K562 (cell line): ENCODE measurements around the gene MEF2B. TPM values are rescaled to one million over a fixed set of nuclear protein-coding genes. Genes with fewer than 3 reads are reported as not detected.
A peak's percentile ranks its signal among the peaks of the same experiment; 100 is the strongest.

Experiments used
- ATAC-seq: fragments of 200-7000 bp; cut with Tn5 transposase; 3 replicates; pipeline ENCODE4 v1.9.1; 2020; ENCODE audit warnings: moderate library complexity
- BruUV-seq: library from RNA; stranded (reverse); fragments of 400-500 nt; replicated peaks from 2 replicates; lab custom pipeline; 2021; lab: Mats Ljungman, UMichigan
- CTCF ChIA-PET: fragments of 300-600 bp; formaldehyde crosslinking; extraction: SDS; loops from one replicate; lab custom pipeline; 2021; ENCODE audit warnings: low intra/inter-chr PET ratio; lab: Yijun Ruan, JAX
- POLR2A ChIA-PET: fragments of 300-600, 350-650 bp; sonication (Branson Sonifier 250); formaldehyde crosslinking; extraction: SDS; loops from one replicate; lab custom pipeline; 2021; ENCODE audit warnings: antibody characterized with exemption, inconsistent platforms; lab: Yijun Ruan, JAX
- DNase-seq, 4 experiments: peaks; one replicate each; pipeline versions ENCODE4 v3.0.0 to v3.0.0-alpha.2; 2011 to 2018; ENCODE audit warnings: low spot score in 3 of 4, mixed read lengths in 3 of 4; ENCODE audit errors: extremely low read depth in 1 of 4
- FAIRE-seq: peaks from 2 replicates; lab custom pipeline; 2011; peaks lifted over from hg19 to GRCh38; lab: Jason Lieb, UNC
- H2AFZ ChIP-seq: 2 replicates; pipeline ENCODE4 v1.6.0; 2011; ENCODE audit warnings: low read depth, low read length, control low read depth, inconsistent platforms
- H3K27ac ChIP-seq: fragments of 200-600 bp; 3 replicates; pipeline ENCODE4 v1.8.0; 2011; ENCODE audit warnings: low read depth, mild to moderate bottlenecking, control low read depth, inconsistent platforms, low read length, moderate library complexity, mixed read lengths; ENCODE audit errors: extremely low read depth
- H3K27me3 ChIP-seq, 2 experiments: fragments of 300-600 bp in 1 of 2; 2 replicates in 1 of 2; 3 replicates in 1 of 2; pipeline versions ENCODE4 v1.6.0 to v1.8.0; 2011; ENCODE audit warnings: inconsistent platforms in 2 of 2, low read length in 2 of 2, mild to moderate bottlenecking in 1 of 2, mixed read lengths in 1 of 2, moderate library complexity in 1 of 2; ENCODE audit not compliant: control insufficient read depth in 2 of 2, insufficient read depth in 2 of 2
- H3K36me3 ChIP-seq: fragments of 300-600 bp; 3 replicates; pipeline ENCODE4 v1.8.0; 2011; ENCODE audit warnings: mild to moderate bottlenecking, low read length, inconsistent platforms; ENCODE audit not compliant: control insufficient read depth, insufficient read depth
- H3K4me1 ChIP-seq, 2 experiments: fragments of 200-600 bp in 1 of 2; replicated peaks in 1 of 2; 2 replicates in 1 of 2; 3 replicates in 1 of 2; pipeline versions ENCODE4 v1.5.1 to v1.8.0; 2011; ENCODE audit warnings: inconsistent platforms in 2 of 2, low read length in 2 of 2, mild to moderate bottlenecking in 1 of 2, mixed read lengths in 1 of 2, moderate library complexity in 1 of 2; ENCODE audit not compliant: control insufficient read depth in 2 of 2, insufficient read depth in 2 of 2
- H3K4me2 ChIP-seq: 2 replicates; pipeline ENCODE4 v1.6.1; 2011; ENCODE audit warnings: low read length, control low read depth, inconsistent platforms, mixed read lengths; ENCODE audit not compliant: insufficient read depth
- H3K4me3 ChIP-seq: fragments of 200-600 bp; sonication (generic), shearing (Covaris generic); 2 replicates; pipeline ENCODE4 v1.5.1; 2016; ENCODE audit warnings: control low read depth, inconsistent platforms
- H3K79me2 ChIP-seq: fragments of 200-600 bp; 3 replicates; pipeline ENCODE4 v1.8.0; 2011; ENCODE audit warnings: low read length, inconsistent platforms; ENCODE audit not compliant: control insufficient read depth, insufficient read depth
- H3K9ac ChIP-seq, 2 experiments: 2 replicates each; pipeline versions ENCODE4 v1.6.0 to v1.6.1; 2011; ENCODE audit warnings: low read depth in 2 of 2, low read length in 2 of 2, control low read depth in 1 of 2, inconsistent platforms in 1 of 2, mild to moderate bottlenecking in 1 of 2, mixed read lengths in 1 of 2; ENCODE audit not compliant: insufficient read depth in 1 of 2
- H3K9me1 ChIP-seq: one replicate; pipeline ENCODE4 v1.6.0; 2011; ENCODE audit warnings: inconsistent platforms, mild to moderate bottlenecking, low read length, moderate library complexity; ENCODE audit not compliant: control insufficient read depth, insufficient read depth
- H3K9me3 ChIP-seq: replicated peaks from 2 replicates; pipeline ENCODE4 v1.5.1; 2011; ENCODE audit warnings: low read depth, low read length, inconsistent platforms; ENCODE audit not compliant: control insufficient read depth, insufficient read depth
- H4K20me1 ChIP-seq: replicated peaks from 2 replicates; pipeline ENCODE4 v1.6.1; 2011; ENCODE audit warnings: low read length, inconsistent platforms, mixed read lengths; ENCODE audit not compliant: control insufficient read depth, insufficient read depth
- DIDO1 ChIP-seq: fragments of 450-650 bp; IDR thresholded peaks from 2 replicates; pipeline ENCODE4 v1.6.1; 2016; ENCODE audit warnings: low read depth, missing biosample characterization, missing genetic modification characterization
- DLX4 ChIP-seq: fragments of 250-450 bp; sonication (Bioruptor Pico); IDR thresholded peaks from 2 replicates; pipeline ENCODE4 v1.6.1; 2021; ENCODE audit warnings: mild to moderate bottlenecking
- E2F6 ChIP-seq, 2 experiments: IDR thresholded peaks; 2 replicates each; pipeline ENCODE4 v1.6.1; 2011; ENCODE audit warnings: borderline replicate concordance in 1 of 2, control low read depth in 1 of 2, low read depth in 1 of 2, low read length in 1 of 2, mild to moderate bottlenecking in 1 of 2, mixed read lengths in 1 of 2, moderate library complexity in 1 of 2; ENCODE audit not compliant: insufficient read depth in 1 of 2, insufficient read length in 1 of 2, poor library complexity in 1 of 2, severe bottlenecking in 1 of 2; ENCODE audit errors: extremely low read depth in 1 of 2
- EHMT2 ChIP-seq: fragments of 450-650 bp; IDR thresholded peaks from 2 replicates; pipeline ENCODE4 v1.6.1; 2018; ENCODE audit warnings: antibody characterized with exemption
- HOXB6 ChIP-seq: fragments of 250-450 bp; sonication (Bioruptor Pico); IDR thresholded peaks from 2 replicates; pipeline ENCODE4 v1.5.1; 2022; ENCODE audit warnings: mild to moderate bottlenecking, borderline replicate concordance
- MIER1 ChIP-seq: fragments of 450-650 bp; IDR thresholded peaks from 2 replicates; pipeline ENCODE4 v1.6.1; 2016; ENCODE audit warnings: antibody characterized with exemption, mild to moderate bottlenecking, low read depth
- MNT ChIP-seq, 2 experiments: fragments of 450-650 bp; conservative IDR thresholded peaks; 2 replicates each; pipeline ENCODE4 v1.6.1; 2017; ENCODE audit warnings: mild to moderate bottlenecking in 2 of 2, moderate library complexity in 2 of 2
- NCOA1 ChIP-seq: fragments of 450-650 bp; IDR thresholded peaks from 2 replicates; pipeline ENCODE4 v1.6.1; 2016; ENCODE audit warnings: low read depth
- PTBP1 ChIP-seq: fragments of 200-400 bp; formaldehyde crosslinking; IDR thresholded peaks from 2 replicates; pipeline ENCODE4 v1.6.1; 2017; ENCODE audit warnings: low read depth, low read length
- RCOR1 ChIP-seq, 2 experiments: IDR thresholded peaks; 2 replicates each; pipeline ENCODE4 v1.6.1; 2012; ENCODE audit warnings: low read depth in 2 of 2, low read length in 2 of 2, borderline replicate concordance in 1 of 2, improper control_type of control experiment in 1 of 2
- TEAD4 ChIP-seq, 2 experiments: sonication (generic) in 1 of 2; formaldehyde crosslinking in 1 of 2; IDR thresholded peaks; 2 replicates each; pipeline versions ENCODE4 v1.6.1 to v1.8.0; 2012 to 2022; ENCODE audit warnings: borderline replicate concordance in 1 of 2, inconsistent platforms in 1 of 2, low read length in 1 of 2, mild to moderate bottlenecking in 1 of 2, missing genetic modification reagents in 1 of 2
- WHSC1 ChIP-seq: IDR thresholded peaks from one replicate; pipeline ENCODE4 v1.6.1; 2012; ENCODE audit warnings: low read length, control low read depth, inconsistent platforms
- ZBTB7A ChIP-seq: IDR thresholded peaks from 2 replicates; pipeline ENCODE4 v1.6.1; 2011; ENCODE audit warnings: low read depth, mild to moderate bottlenecking, low read length, moderate library complexity, borderline replicate concordance; ENCODE audit not compliant: control insufficient read depth
- ZNF311 ChIP-seq: fragments of 250-450 bp; sonication (Bioruptor Pico); IDR thresholded peaks from 2 replicates; pipeline ENCODE4 v1.4.0; 2020; ENCODE audit warnings: mild to moderate bottlenecking, moderate library complexity
- WGBS: fragments of 100-300 bp; shearing (Covaris generic); methylation state at CpG from one replicate; pipeline ENCODE4 v1.1.6; 2016; ENCODE audit warnings: low coverage, mixed read lengths; ENCODE audit not compliant: insufficient coverage; ENCODE audit errors: missing lambda C conversion rate; 5-methylcytosine and 5-hydroxymethylcytosine counted together
- in situ Hi-C: fragments of 300-500 bp; cut with MboI; formaldehyde crosslinking; loops from 4 replicates; pipeline ENCODE4 v1.15.0; 2018; ENCODE audit warnings: inconsistent platforms, mixed read lengths
- intact Hi-C: fragments of 100-400 bp; cut with micrococcal nuclease; formaldehyde crosslinking; loops from 2 replicates; pipeline ENCODE4 v1.14.2; 2022
- polyA plus RNA-seq, 8 experiments: library from polyadenylated mRNA; depleted of rRNA in 4 of 8; stranded (reverse) in 5 of 8; unstranded in 3 of 8; fragments of >200 nt; fragmentation: Nextera tagmentation in 2 of 8; fragmentation: Illumina TruSeq in 1 of 8; extraction: Ambion mirVana in 2 of 8; extraction: Trizol in 1 of 8; gene quantifications; 2 replicates each; pipeline versions ENCODE4 v1.2.1 to v1.2.3, GENCODE V29; 2011 to 2014; ENCODE audit warnings: inconsistent platforms in 1 of 8, missing spikeins in 1 of 8
- total RNA-seq, 7 experiments: library from RNA; depleted of rRNA in 6 of 7; stranded (reverse); fragments of >200 nt in 6 of 7; fragmentation: Illumina TruSeq in 2 of 7; extraction: Trizol in 2 of 7; gene quantifications; 2 replicates each; pipeline versions ENCODE4 v1.2.1 to v1.2.3, GENCODE V29; 2011 to 2021; ENCODE audit warnings: low replicate concordance in 1 of 7
- TF ChIP-seq, protein P1 (sequence below): fragments of 250-450 bp; sonication (Bioruptor Pico); IDR thresholded peaks from 2 replicates; pipeline ENCODE4 v1.5.0; 2022; ENCODE audit warnings: mild to moderate bottlenecking

Gene MEF2B
- total and polyA plus RNA-seq, 9 of the 15 experiments (the other 6 are each of a cell fraction or from before 2014, with no cell fraction given), result 0.14 to 1.9 (median 0.71) TPM; not detected in 3

GRCh38 chr19:19214892-19215291 lies 44.8 kb upstream of the MEF2B start:
- no peak overlapping the region for H3K4me2 ChIP-seq
- ChIA-PET POLR2A (interaction anchor here (0.6 to 1.7 kb wide), 6 partner anchors 12 to 241 kb away, joined by 3 to 7 read pairs (median 4); partner anchors contain the start of gene NR2C2AP), CTCF (no interaction called here)
- H3K9ac ChIP-seq, result no peak overlapping the region
- peaks cover 3% of the 10 kb centered on the region for H3K9me1 ChIP-seq
- DNase-seq (peak; percentile 64 to 83 (median 76)), FAIRE-seq (peak; percentile 86), ATAC-seq (peak; percentile 90)
- in situ Hi-C loops (no loop called here), intact Hi-C loops (no loop called here)
- no peaks in the 10 kb centered on the region for H3K79me2 ChIP-seq
- WGBS, result 0% methylated on average over 8 of the region's 8 CpGs
- peaks cover 13 to 45% of the 10 kb centered on the region in 2 experiments for H3K27me3 ChIP-seq
- H2AFZ ChIP-seq, result no peak overlapping the region
- peaks cover 2% of the 10 kb centered on the region for H3K9me3 ChIP-seq
- H3K27ac ChIP-seq, result no peak overlapping the region
- no peaks in the 10 kb centered on the region for H3K36me3 ChIP-seq
- peaks cover 0 to 14% of the 10 kb centered on the region in 2 experiments; a peak in 1 of 5 replicates for H3K4me1 ChIP-seq
- no TSS peak for BruUV-seq
- H4K20me1 ChIP-seq, result no peaks in the 10 kb centered on the region; the same call in 1 of the 2 replicates
- no peak overlapping the region for H3K4me3 ChIP-seq
- peak; percentile 97 for TF ChIP-seq EHMT2
- TF ChIP-seq MIER1, result peak; percentile 94
- TF ChIP-seq, protein P1, sequence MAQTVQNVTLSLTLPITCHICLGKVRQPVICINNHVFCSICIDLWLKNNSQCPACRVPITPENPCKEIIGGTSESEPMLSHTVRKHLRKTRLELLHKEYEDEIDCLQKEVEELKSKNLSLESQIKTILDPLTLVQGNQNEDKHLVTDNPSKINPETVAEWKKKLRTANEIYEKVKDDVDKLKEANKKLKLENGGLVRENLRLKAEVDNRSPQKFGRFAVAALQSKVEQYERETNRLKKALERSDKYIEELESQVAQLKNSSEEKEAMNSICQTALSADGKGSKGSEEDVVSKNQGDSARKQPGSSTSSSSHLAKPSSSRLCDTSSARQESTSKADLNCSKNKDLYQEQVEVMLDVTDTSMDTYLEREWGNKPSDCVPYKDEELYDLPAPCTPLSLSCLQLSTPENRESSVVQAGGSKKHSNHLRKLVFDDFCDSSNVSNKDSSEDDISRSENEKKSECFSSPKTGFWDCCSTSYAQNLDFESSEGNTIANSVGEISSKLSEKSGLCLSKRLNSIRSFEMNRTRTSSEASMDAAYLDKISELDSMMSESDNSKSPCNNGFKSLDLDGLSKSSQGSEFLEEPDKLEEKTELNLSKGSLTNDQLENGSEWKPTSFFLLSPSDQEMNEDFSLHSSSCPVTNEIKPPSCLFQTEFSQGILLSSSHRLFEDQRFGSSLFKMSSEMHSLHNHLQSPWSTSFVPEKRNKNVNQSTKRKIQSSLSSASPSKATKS (CRISPR knock-in tag), result no peak
- TF ChIP-seq ZNF311 (CRISPR knock-in tag), result no peak
- no peak for TF ChIP-seq WHSC1
- TF ChIP-seq RCOR1 (IDR thresholded peaks at IDR 0.05; ENCODE audit: borderline replicate concordance in 1 of 2, low read depth in 2 of 2, low read length in 2 of 2), result peak in 1 of 2 experiments; percentile 68; a peak in 2 of 4 replicates
- no peak for TF ChIP-seq HOXB6 (CRISPR knock-in tag)
- 0 out of 4 replicates have a peak, but pooled peaks of 1 of the 2 experiments have one; percentile 15 for TF ChIP-seq MNT (conservative IDR thresholded peaks at IDR 0.05)
- TF ChIP-seq TEAD4 (IDR thresholded peaks at IDR 0.05; ENCODE audit: low read length), result no peak
- 0 out of 2 replicates have a peak, but pooled peaks have one; percentile 36 for TF ChIP-seq TEAD4 (CRISPR knock-in tag; IDR thresholded peaks at IDR 0.05; ENCODE audit: borderline replicate concordance)
- TF ChIP-seq ZBTB7A, result peak; percentile 89
- peak in 1 of 2 experiments; percentile 58 for TF ChIP-seq E2F6 (IDR thresholded peaks at IDR 0.05; ENCODE audit: borderline replicate concordance in 1 of 2, extremely low read depth in 1 of 2, insufficient read depth in 1 of 2, insufficient read length in 1 of 2, low read depth in 1 of 2, low read length in 1 of 2, poor library complexity in 1 of 2, severe bottlenecking in 1 of 2)
- TF ChIP-seq DLX4, result no peak
- TF ChIP-seq NCOA1, result 0 out of 2 replicates have a peak, but pooled peaks have one; percentile 36
- TF ChIP-seq PTBP1, result no peak
- no peak for TF ChIP-seq DIDO1 (tag)
